ENCODE results near the gene HNF1B.

HNF1B gene

GRCh38 chr17:37742116-37742761 lies 2.6 kb downstream of the HNF1B start:
- Histone ChIP-seq H3K4me1 (ENCODE audit: low read length) (0 out of 2 replicates have a peak, but pooled peaks cover 9% of the 10 kb centered on the region), H3K4me3 (ENCODE audit: low read length) (no peak overlapping the region), H3K27me3 (replicated peaks; ENCODE audit: insufficient read depth, low read length) (peaks cover 20% of the 10 kb centered on the region), H3K4me2 (ENCODE audit: low read depth, low read length) (no peak overlapping the region), H3K79me2 (ENCODE audit: low read length) (no peaks in the 10 kb centered on the region), H3F3A (ENCODE audit: insufficient read depth, low read length) (no peaks in the 10 kb centered on the region), H3K36me3 (replicated peaks; ENCODE audit: insufficient read depth, low read length) (no peaks in the 10 kb centered on the region), H4K20me1 (ENCODE audit: insufficient read depth, low read length) (no peaks in the 10 kb centered on the region), H3K27ac (ENCODE audit: low read length) (no peak overlapping the region), H2AFZ (ENCODE audit: low read length) (no peak overlapping the region), H3K9me2 (replicated peaks; ENCODE audit: insufficient read depth, low read length) (no peaks in the 10 kb centered on the region), H3K9ac (ENCODE audit: low read length) (no peak overlapping the region), H3K9me3 (replicated peaks; ENCODE audit: insufficient read depth, low read length) (no peaks in the 10 kb centered on the region)
- DNase-seq, result no peak
- no peak for TF ChIP-seq EZH2phosphoT487 (IDR thresholded peaks at IDR 0.05; ENCODE audit: low read length)
- TF ChIP-seq EZH2 (optimal IDR thresholded peaks at IDR 0.05; ENCODE audit: low read depth, low read length), result no peak
- no peak for TF ChIP-seq CTCF (IDR thresholded peaks at IDR 0.05; ENCODE audit: low read length)

- Histone ChIP-seq H3K9me2 (replicated peaks; ENCODE audit: insufficient read depth, low read length) (no peaks in the 10 kb centered on the region), H4K20me1 (ENCODE audit: insufficient read depth, low read length) (no peaks in the 10 kb centered on the region), H3F3A (ENCODE audit: insufficient read depth, low read length) (no peaks in the 10 kb centered on the region), H2AFZ (ENCODE audit: low read length) (no peak overlapping the region), H3K36me3 (replicated peaks; ENCODE audit: insufficient read depth, low read length) (no peaks in the 10 kb centered on the region), H3K9me3 (replicated peaks; ENCODE audit: insufficient read depth, low read length) (no peaks in the 10 kb centered on the region), H3K27me3 (replicated peaks; ENCODE audit: insufficient read depth, low read length) (peaks cover 20% of the 10 kb centered on the region), H3K4me2 (ENCODE audit: low read depth, low read length) (no peak overlapping the region), H3K27ac (ENCODE audit: low read length) (no peak overlapping the region), H3K9ac (ENCODE audit: low read length) (no peak overlapping the region), H3K79me2 (ENCODE audit: low read length) (no peaks in the 10 kb centered on the region), H3K4me3 (ENCODE audit: low read length) (no peak overlapping the region), H3K4me1 (ENCODE audit: low read length) (0 out of 2 replicates have a peak, but pooled peaks cover 8% of the 10 kb centered on the region)
- no peak for DNase-seq
- TF ChIP-seq EZH2 (optimal IDR thresholded peaks at IDR 0.05; ENCODE audit: low read depth, low read length), result no peak
- no peak for TF ChIP-seq CTCF (IDR thresholded peaks at IDR 0.05; ENCODE audit: low read length)
- no peak for TF ChIP-seq EZH2phosphoT487 (IDR thresholded peaks at IDR 0.05; ENCODE audit: low read length)
Measured at GRCh38 chr17:37741341-37742115, 3.3 kb downstream of the HNF1B start.

- H4K20me1 ChIP-seq (ENCODE audit: insufficient read depth, low read length), result no peaks in the 10 kb centered on the region
- DNase-seq, result no peak
- 0 out of 2 replicates have a peak, but pooled peaks cover 2% of the 10 kb centered on the region for H3K4me1 ChIP-seq (ENCODE audit: low read length)
- TF ChIP-seq EZH2 (optimal IDR thresholded peaks at IDR 0.05; ENCODE audit: low read depth, low read length), result no peak
- TF ChIP-seq EZH2phosphoT487 (IDR thresholded peaks at IDR 0.05; ENCODE audit: low read length), result no peak
- TF ChIP-seq CTCF (IDR thresholded peaks at IDR 0.05; ENCODE audit: low read length), result no peak
- H3K4me3 ChIP-seq (ENCODE audit: low read length), result no peak overlapping the region
- H3K9me2 ChIP-seq (replicated peaks; ENCODE audit: insufficient read depth, low read length), result no peaks in the 10 kb centered on the region
- H3K27me3 ChIP-seq (replicated peaks; ENCODE audit: insufficient read depth, low read length), result peaks cover 20% of the 10 kb centered on the region
- H3K36me3 ChIP-seq (replicated peaks; ENCODE audit: insufficient read depth, low read length), result no peaks in the 10 kb centered on the region
- H3K4me2 ChIP-seq (ENCODE audit: low read depth, low read length), result no peak overlapping the region
- no peaks in the 10 kb centered on the region for H3F3A ChIP-seq (ENCODE audit: insufficient read depth, low read length)
- no peak overlapping the region for H2AFZ ChIP-seq (ENCODE audit: low read length)
- no peak overlapping the region for H3K27ac ChIP-seq (ENCODE audit: low read length)
- H3K79me2 ChIP-seq (ENCODE audit: low read length), result no peaks in the 10 kb centered on the region
- no peak overlapping the region for H3K9ac ChIP-seq (ENCODE audit: low read length)
- no peaks in the 10 kb centered on the region for H3K9me3 ChIP-seq (replicated peaks; ENCODE audit: insufficient read depth, low read length)
Measured at GRCh38 chr17:37740915-37741314, 3.9 kb downstream of the HNF1B start.
